ENCODE results near the gene AGBL5. TPM values are rescaled to one million over a fixed set of nuclear protein-coding genes. Genes with fewer than 3 reads are reported as not detected.

The AGBL5 gene
- total RNA-seq, 1 experiment from 2014 or later, result 55.4 TPM

- no peak overlapping the region for H3K27ac Mint-ChIP-seq
- H3K9ac ChIP-seq (ENCODE audit: extremely low read depth, insufficient read length, low read length), result peak overlapping the region; percentile 53
- peaks cover 4% of the 10 kb centered on the region for H4K20me1 ChIP-seq (ENCODE audit: control insufficient read depth, insufficient read depth, insufficient read length)
- no peak overlapping the region for H3K18ac ChIP-seq (ENCODE audit: insufficient read length, low read depth, low read length)
- H3K23me2 ChIP-seq (ENCODE audit: insufficient read length, low read depth, low read length, poor library complexity, severe bottlenecking), result peaks cover 7% of the 10 kb centered on the region
- H3K27me3 ChIP-seq (ENCODE audit: insufficient read depth, low read length), result no peaks in the 10 kb centered on the region
- DNase-seq, result no peak
- TF ChIP-seq CTCF (conservative IDR thresholded peaks at IDR 0.05), result no peak
- no peak overlapping the region for H3K14ac ChIP-seq (ENCODE audit: insufficient read depth, low read length)
- H2BK15ac ChIP-seq (ENCODE audit: low read depth, low read length), result no peak overlapping the region
- no CpG with 5 or more reads among the region's 11 CpGs for WGBS (ENCODE audit: extremely low coverage, insufficient read length, low lambda C conversion rate)
- H3K27ac ChIP-seq (ENCODE audit: insufficient read length, low read depth, low read length), result no peak overlapping the region
- no peak overlapping the region for H3K23ac ChIP-seq (ENCODE audit: insufficient read length, low read depth, low read length)
- peaks cover 12 to 17% of the 10 kb centered on the region in 2 experiments for H3K4me1 Mint-ChIP-seq
- H3K4me3 Mint-ChIP-seq, result peak overlapping the region; percentile 94 to 97
- H3K56ac ChIP-seq (ENCODE audit: insufficient read length, low read depth, low read length), result no peak overlapping the region
- peaks cover 13 to 52% (median 51%) of the 10 kb centered on the region in 3 experiments; a peak in 6 of 7 replicates for H3K36me3 Mint-ChIP-seq (ENCODE audit: insufficient read depth in 1 of 3, low read depth in 3 of 3)
- H3K79me2 ChIP-seq (ENCODE audit: insufficient read depth, low read length), result no peaks in the 10 kb centered on the region
- H3T11ph ChIP-seq (ENCODE audit: low read length), result no peak overlapping the region
- no peak overlapping the region for H2BK5ac ChIP-seq (ENCODE audit: insufficient read length, low read length)
- no peak overlapping the region for H2BK12ac ChIP-seq (ENCODE audit: insufficient read length, low read depth, low read length)
- peak overlapping the region; percentile 80 for H3K4me2 ChIP-seq (ENCODE audit: insufficient read depth, insufficient read length, low read length)
- H2BK120ac ChIP-seq (ENCODE audit: low read depth, low read length, poor library complexity, severe bottlenecking), result no peak overlapping the region
- H2BK20ac ChIP-seq (ENCODE audit: low read depth, low read length, poor library complexity, severe bottlenecking), result no peak overlapping the region
- no peak overlapping the region for H4K8ac ChIP-seq (replicated peaks; ENCODE audit: insufficient read length, low read depth, low read length)
- no peaks in the 10 kb centered on the region for H3K27me3 Mint-ChIP-seq (ENCODE audit: low read depth)
- no peaks in the 10 kb centered on the region for H3K9me3 Mint-ChIP-seq
- H4K5ac ChIP-seq (ENCODE audit: insufficient read length, low read depth, low read length), result no peak overlapping the region
- no peak overlapping the region for H2AFZ ChIP-seq (ENCODE audit: low read length)
- H2AK5ac ChIP-seq (ENCODE audit: insufficient read length, low read length), result no peak overlapping the region
- H4K91ac ChIP-seq (ENCODE audit: insufficient read length, low read depth, low read length), result no peak overlapping the region
- no peak overlapping the region for H3K4ac ChIP-seq (ENCODE audit: low read depth, low read length)
- no peaks in the 10 kb centered on the region for H3K9me3 ChIP-seq (ENCODE audit: control insufficient read depth, low read depth, low read length)
- no peaks in the 10 kb centered on the region for H3K79me1 ChIP-seq (ENCODE audit: insufficient read depth, low read depth, low read length, poor library complexity, severe bottlenecking)
- H3K4me1 ChIP-seq (ENCODE audit: insufficient read depth, low read length), result no peaks in the 10 kb centered on the region
These were observed 18.1 kb upstream of the AGBL5 start for GRCh38 chr2:27033253-27033852.
